NCI-H510A treated with DMSO at 0.1 percent for 48 hours (cell line): ENCODE measurements around the gene SGTA.

ENCODE experiments used
- DNase-seq: peaks from one replicate; lab custom pipeline; 2025; lab: John Stamatoyannopoulos, UW

The SGTA gene

GRCh38 chr19:2809387-2810140 is 26.5 kb upstream of the SGTA start:
- DNase-seq: no peak

- DNase-seq: no peak
Measured at GRCh38 chr19:2808129-2808941, 25.3 kb upstream of the SGTA start.

- no peak for DNase-seq
Measured at GRCh38 chr19:2807379-2808128, 24.5 kb upstream of the SGTA start.

GRCh38 chr19:2806736-2807378 is 23.8 kb upstream of the SGTA start:
- DNase-seq: no peak

- no peak for DNase-seq
Measured at GRCh38 chr19:2805991-2806649, 23.0 kb upstream of the SGTA start.

GRCh38 chr19:2805261-2805900 is 22.3 kb upstream of the SGTA start:
- DNase-seq: no peak

- DNase-seq: no peak
Measured at GRCh38 chr19:2804156-2805004, 21.3 kb upstream of the SGTA start.

GRCh38 chr19:2803486-2804155 is 20.5 kb upstream of the SGTA start:
- no peak for DNase-seq

GRCh38 chr19:2802826-2803225 is 19.8 kb upstream of the SGTA start:
- DNase-seq: no peak

GRCh38 chr19:2800506-2800905 is 17.4 kb upstream of the SGTA start:
- no peak for DNase-seq

- no peak for DNase-seq
Measured at GRCh38 chr19:2799273-2800020, 16.4 kb upstream of the SGTA start.

GRCh38 chr19:2798733-2799132 is 15.7 kb upstream of the SGTA start:
- DNase-seq: no peak

- DNase-seq: no peak
Measured at GRCh38 chr19:2798158-2798685, 15.1 kb upstream of the SGTA start.

- DNase-seq: no peak
Measured at GRCh38 chr19:2797280-2797679, 14.2 kb upstream of the SGTA start.

GRCh38 chr19:2796659-2797266 is 13.7 kb upstream of the SGTA start:
- DNase-seq: no peak

- DNase-seq: no peak
Measured at GRCh38 chr19:2795827-2796658, 13.0 kb upstream of the SGTA start.

- DNase-seq: no peak
Measured at GRCh38 chr19:2793577-2793976, 10.5 kb upstream of the SGTA start.
